ENCODE data around the gene PCNA.
"Not testable (repeated sequence)": the region's sequence is repeated elsewhere in the genome, so short reads cannot be mapped to it uniquely, and the experiment has no call there.

Gene PCNA

GRCh38 chr20:5141615-5142014 lies 21.9 kb upstream of the PCNA start:
- DNase-seq: no peak

- no peak for DNase-seq
These were observed 20.4 kb upstream of the PCNA start for GRCh38 chr20:5140195-5140594.

DNA sequence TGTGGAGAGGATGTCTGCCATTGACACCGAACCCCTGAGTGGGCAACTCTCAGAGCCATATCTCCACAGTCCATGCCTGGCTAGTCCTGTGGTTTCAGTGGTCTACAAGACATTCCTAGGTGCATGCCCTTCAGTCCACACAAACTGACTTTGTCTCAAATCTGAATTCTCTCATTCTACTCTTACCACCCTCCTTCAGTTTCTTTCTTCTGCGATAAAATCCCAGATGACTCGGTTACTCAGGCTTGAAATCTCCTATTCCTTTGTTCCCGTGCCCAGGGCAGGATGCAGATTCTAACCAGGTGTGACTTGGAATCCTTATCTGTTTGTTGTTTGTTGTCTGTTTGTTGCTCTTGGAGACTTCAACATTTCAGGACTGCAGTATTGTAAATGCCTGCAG lies 16.3 kb upstream of the PCNA start:
- no peak for DNase-seq

DNA sequence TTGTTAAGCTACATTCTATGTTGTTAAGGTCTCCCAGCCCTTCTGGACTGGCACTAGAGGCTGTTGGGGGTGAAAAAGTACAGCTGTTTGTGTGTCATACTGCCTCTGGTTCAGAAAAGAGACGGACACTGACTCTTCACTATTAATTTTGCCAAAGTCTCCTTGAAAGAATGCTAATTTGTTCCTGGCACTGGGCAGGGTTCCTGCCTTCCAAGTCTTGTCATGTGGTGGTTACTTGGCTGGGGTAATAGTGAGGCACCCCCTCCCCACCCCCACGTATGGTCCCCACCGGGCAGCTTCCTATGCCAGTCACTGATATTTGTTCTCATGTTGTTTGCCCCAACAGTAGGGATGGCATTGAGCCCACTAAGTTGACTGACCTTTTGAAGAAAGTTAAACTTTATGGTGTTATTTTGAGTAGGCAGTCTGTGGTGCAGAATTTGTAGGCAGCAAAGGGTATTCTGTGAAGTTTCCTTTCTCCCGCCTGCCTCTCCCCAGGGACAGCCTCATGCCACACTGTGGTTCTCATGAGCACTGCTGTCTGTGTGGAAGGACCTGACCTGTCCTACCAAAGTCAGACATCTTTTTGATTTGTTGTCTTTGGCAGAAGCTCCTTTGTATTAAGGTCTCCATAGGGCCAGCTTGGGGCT lies 15.7 kb upstream of the PCNA start:
- no peak for DNase-seq

DNA sequence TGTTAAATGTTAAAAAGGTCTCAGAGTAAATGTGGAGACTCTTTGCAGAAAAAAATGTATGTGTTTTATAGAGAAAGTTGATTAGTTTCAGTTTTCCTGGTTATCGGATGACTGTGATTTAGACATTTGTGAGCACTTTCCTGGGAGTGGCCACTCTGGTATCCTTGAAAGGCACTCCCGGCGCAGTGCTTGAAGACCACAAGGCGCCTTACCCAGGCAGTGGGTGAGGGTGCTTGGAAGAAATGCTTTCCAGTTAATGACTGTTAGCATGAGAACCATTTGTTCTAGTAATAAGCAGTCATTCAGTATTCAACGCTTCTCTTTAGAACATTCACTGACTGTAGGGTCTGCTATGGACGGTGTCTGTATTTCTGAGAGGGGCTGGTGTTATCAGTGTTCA lies 14.2 kb upstream of the PCNA start:
- DNase-seq: no peak

- no peak for DNase-seq
These were observed 11.7 kb upstream of the PCNA start for GRCh38 chr20:5131502-5131901.

- no peak for DNase-seq
These were observed 9.1 kb upstream of the PCNA start for GRCh38 chr20:5128886-5129285.

GRCh38 chr20:5127859-5128424 lies 8.2 kb upstream of the PCNA start:
- DNase-seq: no peak

GRCh38 chr20:5127204-5127858 lies 7.6 kb upstream of the PCNA start:
- DNase-seq: peak; percentile 28

GRCh38 chr20:5126512-5127203 lies 6.9 kb upstream of the PCNA start, which contains the start of gene CDS2:
CDS2 (plus strand) TSS chr20:5127008; CDS start chr20:5127093, 85 bp downstream.
- peak; percentile 99 for DNase-seq

DNA sequence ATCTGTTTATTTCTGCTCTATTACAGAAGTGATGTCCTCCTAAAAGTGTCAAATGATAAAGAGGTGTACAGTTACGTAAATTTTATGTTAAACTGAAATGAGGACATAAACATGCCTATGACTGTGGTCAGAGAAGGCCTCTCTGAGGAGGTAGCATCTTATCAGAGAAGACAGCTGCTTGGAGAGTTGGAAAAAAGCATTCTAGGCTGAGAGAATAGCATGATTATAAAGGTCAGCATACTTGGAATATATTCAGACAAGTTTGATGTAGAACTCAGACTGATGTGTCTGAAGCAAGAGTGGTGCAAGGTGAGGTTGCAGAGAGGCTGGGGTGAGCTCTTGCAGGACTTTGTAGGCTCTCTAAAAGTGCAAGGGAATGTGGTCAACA lies 3.1 kb upstream of the PCNA start:
- DNase-seq: no peak

- DNase-seq: no peak
These were observed 373 bp upstream of the PCNA start for GRCh38 chr20:5120185-5120476.

DNA sequence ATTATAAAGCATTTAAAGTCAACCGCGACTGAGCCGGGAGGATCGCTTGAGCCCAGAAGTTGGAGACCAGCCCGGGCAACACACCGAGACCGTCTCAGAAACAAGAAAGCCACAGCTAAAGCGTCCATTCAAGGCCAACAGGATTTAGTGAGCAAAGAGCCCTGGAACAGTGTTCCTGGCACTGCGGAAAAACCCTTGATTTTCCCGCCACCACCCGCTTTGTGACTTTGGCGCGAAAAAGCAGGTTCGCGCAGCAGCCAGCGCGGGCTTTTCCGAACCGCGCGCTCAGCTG lies 669 bp downstream of the PCNA start:
- no peak for DNase-seq

DNA sequence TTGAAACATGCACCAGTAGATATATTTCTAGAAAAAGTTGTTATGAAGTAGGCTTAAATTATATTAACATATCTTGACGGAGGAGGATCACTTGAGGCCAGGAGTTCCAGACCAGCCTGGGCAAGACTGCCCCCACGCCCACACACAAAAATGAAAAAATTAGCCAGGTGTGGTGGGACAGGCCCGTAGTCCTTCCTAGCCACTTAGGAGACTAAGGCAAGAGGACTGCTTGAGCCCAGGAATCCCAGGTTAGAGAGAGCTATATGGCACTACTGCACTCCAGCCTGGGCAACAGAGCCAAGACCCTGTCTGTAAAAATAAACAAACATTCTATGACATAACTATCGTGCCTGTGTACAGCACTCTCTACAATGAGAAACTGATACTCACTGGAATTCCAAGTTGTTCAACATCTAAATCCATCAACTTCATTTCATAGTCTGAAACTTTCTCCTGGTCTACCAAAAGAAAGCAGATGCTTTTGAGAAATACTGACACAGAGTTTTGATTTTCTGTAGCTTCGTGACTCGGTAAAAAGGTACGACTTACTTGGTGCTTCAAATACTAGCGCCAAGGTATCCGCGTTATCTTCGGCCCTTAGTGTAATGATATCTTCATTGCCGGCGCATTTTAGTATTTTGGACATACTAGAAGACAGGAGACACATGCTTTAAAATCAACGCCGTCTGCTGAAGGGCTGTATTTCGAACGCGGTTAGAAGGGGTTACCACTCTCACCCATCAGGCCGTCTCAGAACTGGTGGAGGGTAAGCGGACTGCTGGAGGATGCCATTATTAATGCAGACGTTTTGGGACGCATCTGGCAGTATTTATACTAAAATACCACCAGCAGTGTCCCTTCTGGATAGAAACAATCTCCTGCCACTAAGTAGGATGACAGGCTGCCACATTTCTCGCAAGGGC lies 1.3 kb downstream of the PCNA start:
- no peak for DNase-seq

DNA sequence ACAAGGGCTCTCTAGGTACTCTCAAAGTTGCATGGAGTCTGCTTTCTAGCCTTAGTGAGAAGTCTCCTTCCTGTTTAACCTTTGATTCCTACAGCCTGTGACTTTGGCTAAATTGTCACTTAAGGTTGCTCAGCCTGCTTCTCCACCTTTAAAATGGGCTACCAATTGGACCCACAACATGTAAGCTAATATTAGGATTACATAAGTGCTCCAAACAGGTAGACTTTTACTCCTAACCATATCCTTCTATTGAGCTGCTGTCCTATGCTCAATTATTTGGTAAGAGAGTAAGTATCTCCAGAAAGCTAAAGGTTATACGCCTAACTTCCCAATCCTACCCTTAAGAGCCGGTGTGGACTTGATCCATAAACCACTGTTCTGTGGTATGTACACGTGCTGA lies 2.9 kb downstream of the PCNA start:
- DNase-seq: no peak

DNA sequence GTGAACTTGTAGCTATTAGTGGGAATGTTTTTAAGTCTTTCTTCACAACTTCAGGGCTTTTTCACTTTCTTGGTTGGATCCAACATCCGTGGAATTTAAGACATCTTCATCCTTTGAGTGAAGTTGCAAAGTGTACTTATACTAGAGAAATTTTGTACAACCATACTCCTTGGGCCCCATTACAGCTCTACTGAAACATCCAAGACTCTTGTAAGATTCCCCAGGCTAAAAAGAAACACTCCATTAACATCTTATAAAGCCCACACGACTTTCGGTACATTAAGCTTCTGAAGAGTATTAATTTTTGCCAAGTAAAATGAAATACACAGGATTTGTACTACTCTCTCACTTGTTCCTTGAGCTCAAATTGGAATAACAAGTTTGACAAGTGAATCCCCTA lies 5.4 kb downstream of the PCNA start:
- DNase-seq: no peak

- DNase-seq: no peak
These were observed 6.2 kb downstream of the PCNA start for GRCh38 chr20:5113615-5113986.

DNA sequence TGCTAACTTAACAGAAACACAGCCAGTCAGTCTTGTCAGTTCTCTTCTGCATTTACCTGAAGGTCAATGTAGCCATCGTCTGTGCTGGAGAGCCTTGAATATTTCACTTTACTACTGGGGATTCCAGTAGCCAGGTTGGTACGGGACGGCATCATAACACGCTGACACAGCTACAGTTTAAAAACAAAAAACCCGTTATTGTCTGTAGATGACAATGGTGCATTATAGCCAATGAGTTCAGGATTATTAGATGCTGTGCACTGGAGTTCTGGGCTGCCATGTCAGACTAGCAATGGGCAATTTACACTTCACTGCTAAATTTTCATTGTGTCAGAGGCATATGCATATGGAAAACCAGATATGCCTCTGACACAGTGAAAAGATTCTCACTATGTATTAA lies 10.5 kb downstream of the PCNA start:
- no peak for DNase-seq

DNA sequence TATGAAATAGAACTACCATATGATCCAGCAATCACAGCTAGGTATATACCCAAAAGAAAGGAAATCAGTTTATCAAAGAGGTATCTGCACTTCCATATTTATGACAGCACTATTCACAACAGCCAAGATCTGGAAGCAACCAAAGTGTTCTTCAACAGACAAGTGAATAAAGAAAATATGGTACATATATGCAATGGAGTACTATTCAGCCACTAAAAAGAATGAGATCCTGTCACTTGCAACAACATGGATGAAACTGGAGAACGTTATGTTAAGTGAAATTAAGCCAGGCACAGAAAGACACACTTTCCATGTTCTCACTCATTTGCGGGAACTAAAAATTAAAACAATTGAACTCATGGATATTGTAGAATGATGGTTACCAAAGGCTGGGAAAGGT lies 15.3 kb downstream of the PCNA start:
- DNase-seq: no peak

GRCh38 chr20:5100684-5101347 lies 18.9 kb downstream of the PCNA start:
- DNase-seq: peak; percentile 46

GRCh38 chr20:5099909-5100308 lies 19.8 kb downstream of the PCNA start:
- not testable (repeated sequence) for DNase-seq

DNA sequence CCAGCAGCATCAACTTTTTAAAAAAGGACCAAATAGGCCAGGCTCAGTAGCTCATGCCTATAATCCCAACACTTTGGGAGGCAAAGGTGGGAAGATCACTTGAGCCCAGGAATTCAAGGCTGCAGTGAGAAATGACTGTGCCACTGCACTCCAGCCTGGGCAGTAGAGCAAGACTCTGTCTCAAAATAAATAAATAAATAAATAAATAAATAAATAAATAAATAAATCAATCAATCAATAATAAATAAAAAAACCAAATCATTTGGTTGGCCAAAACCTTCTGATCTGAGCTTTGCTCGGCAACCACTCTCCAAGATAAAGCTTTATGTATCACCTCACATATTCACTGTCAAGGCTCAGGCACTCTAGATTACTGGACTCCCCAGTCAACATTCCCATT lies 20.7 kb downstream of the PCNA start:
- DNase-seq: not testable (repeated sequence)

DNA sequence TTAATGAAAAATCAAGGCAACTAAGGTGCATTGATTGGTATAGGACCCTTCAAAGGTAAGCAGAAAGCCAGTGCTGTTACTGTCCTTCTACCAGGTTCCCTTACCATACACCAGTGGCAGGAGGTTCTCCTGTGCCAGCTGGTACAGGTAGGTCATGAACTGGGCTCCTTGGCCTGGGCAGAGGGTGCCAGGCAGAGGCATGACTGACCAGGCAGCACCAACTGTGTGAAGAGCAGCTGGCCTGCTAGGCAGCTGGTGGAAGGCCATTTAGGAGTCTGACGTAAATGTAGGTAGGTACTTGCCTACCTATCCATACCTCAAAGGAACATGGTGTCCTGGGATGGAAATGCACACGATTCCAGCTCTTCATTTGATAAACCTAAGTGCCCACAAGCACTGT lies 23.3 kb downstream of the PCNA start:
- no peak for DNase-seq

Measured in T1000 (cell line).